Caco-2 (cell line): ENCODE results near the gene FBXO48. TPM values are rescaled to one million over a fixed set of nuclear protein-coding genes. Genes with fewer than 3 reads are reported as not detected.
"Not testable (repeated sequence)": the region's sequence is repeated elsewhere in the genome, so short reads cannot be mapped to it uniquely, and the experiment has no call there.

Experiments
- BruUV-seq: library from RNA; stranded (reverse); fragments of 400-500 nt; replicated peaks from 2 replicates; lab custom pipeline; 2021; lab: Mats Ljungman, UMichigan
- CTCF ChIA-PET: fragments of 300-600 bp; sonication (Branson Sonifier 250); formaldehyde crosslinking; loops from one replicate; lab custom pipeline; 2022; ENCODE audit warnings: antibody characterized with exemption; lab: Charles Lee
- POLR2A ChIA-PET: fragments of 300-600 bp; sonication (Branson Sonifier 250); formaldehyde crosslinking; loops from one replicate; lab custom pipeline; 2022; ENCODE audit warnings: antibody characterized with exemption; lab: Charles Lee
- DNase-seq, 2 experiments: peaks; one replicate each; pipeline versions ENCODE4 v3.0.0 to v3.0.0-alpha.2; 2020 to 2022
- H3K27me3 ChIP-seq: replicated peaks from 2 replicates; pipeline ENCODE4 v1.6.0; 2011; ENCODE audit warnings: low read length; ENCODE audit not compliant: control insufficient read depth, insufficient read depth
- H3K36me3 ChIP-seq: 2 replicates; pipeline ENCODE4 v1.5.1; 2011; ENCODE audit warnings: low read length; ENCODE audit not compliant: control insufficient read depth, insufficient read depth
- H3K4me1 ChIP-seq: fragments of 250-450 bp; sonication (Bioruptor Pico); 2 replicates; pipeline ENCODE4 v1.5.1; 2020; ENCODE audit warnings: mild to moderate bottlenecking
- H3K4me3 ChIP-seq: 2 replicates; pipeline ENCODE4 v1.5.1; 2011; ENCODE audit warnings: low read depth, mild to moderate bottlenecking, control low read depth, low read length
- H3K9me3 ChIP-seq: fragments of 250-450 bp; sonication (Bioruptor Pico); 2 replicates; pipeline ENCODE4 v1.5.1; 2020; ENCODE audit warnings: mild to moderate bottlenecking, moderate library complexity
- H3K27ac Mint-ChIP-seq: one replicate; pipeline ENCODE4 v1.8.0; 2022; ENCODE audit warnings: mixed read lengths; ENCODE audit not compliant: unreplicated experiment
- H3K27me3 Mint-ChIP-seq: one replicate; pipeline ENCODE4 v1.8.0; 2022; ENCODE audit warnings: mixed read lengths; ENCODE audit not compliant: insufficient read depth, unreplicated experiment
- H3K36me3 Mint-ChIP-seq: one replicate; pipeline ENCODE4 v1.8.0; 2022; ENCODE audit warnings: mild to moderate bottlenecking, mixed read lengths; ENCODE audit not compliant: insufficient read depth, unreplicated experiment
- H3K4me1 Mint-ChIP-seq: one replicate; pipeline ENCODE4 v1.8.0; 2022; ENCODE audit warnings: low read depth, mixed read lengths; ENCODE audit not compliant: unreplicated experiment
- H3K4me3 Mint-ChIP-seq: one replicate; pipeline ENCODE4 v1.8.0; 2022; ENCODE audit warnings: mild to moderate bottlenecking, moderate library complexity, mixed read lengths; ENCODE audit not compliant: unreplicated experiment
- H3K9me3 Mint-ChIP-seq: one replicate; pipeline ENCODE4 v1.8.0; 2022; ENCODE audit warnings: mixed read lengths; ENCODE audit not compliant: unreplicated experiment
- intact Hi-C: fragments of 100-400 bp; cut with micrococcal nuclease; formaldehyde crosslinking; loops from one replicate; pipeline ENCODE4 v1.10.0; 2022; ENCODE audit not compliant: unreplicated experiment
- total RNA-seq: library from RNA; stranded (reverse); gene quantifications from 2 replicates; pipeline ENCODE4 v1.2.3, GENCODE V29; 2022
- TF ChIP-seq, protein P1 (sequence below), 2 experiments: fragments of 200-600 bp in 1 of 2; IDR thresholded peaks; 1 replicate in 1 of 2; 2 replicates in 1 of 2; pipeline versions ENCODE4 v1.5.1 to v1.8.0; 2011 to 2022; ENCODE audit warnings: antibody characterized with exemption in 1 of 2, control low read depth in 1 of 2, inconsistent platforms in 1 of 2, low read depth in 1 of 2, low read length in 1 of 2, mild to moderate bottlenecking in 1 of 2, moderate library complexity in 1 of 2; ENCODE audit not compliant: insufficient read depth in 1 of 2, severe bottlenecking in 1 of 2, unreplicated experiment in 1 of 2

FBXO48 gene
- total RNA-seq, 1 experiment from 2014 or later, result 1.2 TPM

DNA sequence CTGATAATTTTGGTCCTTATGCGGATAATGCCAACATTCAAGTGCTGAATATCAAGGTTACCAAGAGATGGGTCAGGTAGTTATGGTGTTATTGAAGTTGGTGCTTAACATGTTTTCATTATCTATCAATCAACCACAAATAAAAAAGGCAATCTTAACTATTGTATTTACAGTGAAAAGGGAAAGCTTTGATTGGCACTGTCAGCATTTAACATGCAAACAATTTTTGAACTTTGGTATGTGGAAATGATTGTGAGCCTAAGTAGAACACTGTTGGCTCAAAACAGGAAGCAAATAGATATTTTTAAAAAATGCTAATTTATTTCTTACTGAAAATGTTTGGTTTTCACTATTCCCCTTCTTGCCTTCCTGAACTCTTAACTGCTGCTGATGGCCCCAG, 22.2 kb upstream of the FBXO48 start:
- POLR2A ChIA-PET, result no interaction called here
- no peak overlapping the region for H3K4me3 Mint-ChIP-seq
- TF ChIP-seq, protein P1, sequence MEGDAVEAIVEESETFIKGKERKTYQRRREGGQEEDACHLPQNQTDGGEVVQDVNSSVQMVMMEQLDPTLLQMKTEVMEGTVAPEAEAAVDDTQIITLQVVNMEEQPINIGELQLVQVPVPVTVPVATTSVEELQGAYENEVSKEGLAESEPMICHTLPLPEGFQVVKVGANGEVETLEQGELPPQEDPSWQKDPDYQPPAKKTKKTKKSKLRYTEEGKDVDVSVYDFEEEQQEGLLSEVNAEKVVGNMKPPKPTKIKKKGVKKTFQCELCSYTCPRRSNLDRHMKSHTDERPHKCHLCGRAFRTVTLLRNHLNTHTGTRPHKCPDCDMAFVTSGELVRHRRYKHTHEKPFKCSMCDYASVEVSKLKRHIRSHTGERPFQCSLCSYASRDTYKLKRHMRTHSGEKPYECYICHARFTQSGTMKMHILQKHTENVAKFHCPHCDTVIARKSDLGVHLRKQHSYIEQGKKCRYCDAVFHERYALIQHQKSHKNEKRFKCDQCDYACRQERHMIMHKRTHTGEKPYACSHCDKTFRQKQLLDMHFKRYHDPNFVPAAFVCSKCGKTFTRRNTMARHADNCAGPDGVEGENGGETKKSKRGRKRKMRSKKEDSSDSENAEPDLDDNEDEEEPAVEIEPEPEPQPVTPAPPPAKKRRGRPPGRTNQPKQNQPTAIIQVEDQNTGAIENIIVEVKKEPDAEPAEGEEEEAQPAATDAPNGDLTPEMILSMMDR (IDR thresholded peaks at IDR 0.05; ENCODE audit: insufficient read depth in 1 of 2, low read depth in 1 of 2, low read length in 1 of 2, severe bottlenecking in 1 of 2, unreplicated experiment in 1 of 2), result no peak
- BruUV-seq, result no TSS peak
- H3K4me3 ChIP-seq, result no peak overlapping the region
- no peaks in the 10 kb centered on the region for H3K27me3 Mint-ChIP-seq
- H3K27me3 ChIP-seq, result no peaks in the 10 kb centered on the region
- no peak for DNase-seq
- no peaks in the 10 kb centered on the region for H3K36me3 Mint-ChIP-seq
- no peaks in the 10 kb centered on the region for H3K4me1 ChIP-seq
- H3K4me1 Mint-ChIP-seq, result no peaks in the 10 kb centered on the region
- no peaks in the 10 kb centered on the region for H3K9me3 ChIP-seq
- CTCF ChIA-PET, result interaction anchor here (0.6 kb wide), 1 partner anchor 106 kb away, joined by 3 read pairs; no protein-coding TSS in a partner anchor
- no peaks in the 10 kb centered on the region for H3K9me3 Mint-ChIP-seq
- intact Hi-C loops, result no loop called here
- no peak overlapping the region for H3K27ac Mint-ChIP-seq
- H3K36me3 ChIP-seq, result no peaks in the 10 kb centered on the region

DNA sequence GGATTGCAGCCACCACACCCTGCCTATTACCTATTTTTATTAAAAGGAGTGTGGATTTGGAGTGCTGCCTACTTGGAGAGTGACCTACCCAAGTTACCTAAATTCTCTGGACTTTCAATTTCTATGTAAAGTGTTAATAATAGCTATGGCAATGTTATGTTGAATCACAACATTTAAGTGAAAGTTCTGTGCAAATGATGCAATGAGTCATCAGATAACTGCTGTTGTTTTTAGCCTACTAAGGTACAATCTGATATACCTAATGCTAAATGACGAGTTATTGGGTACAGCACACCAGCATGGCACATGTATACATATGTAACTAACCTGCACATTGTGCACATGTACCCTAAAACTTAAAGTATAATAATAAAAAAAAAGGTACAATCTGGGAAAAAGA, 21.5 kb upstream of the FBXO48 start:
- H3K4me3 Mint-ChIP-seq, BruUV-seq, H3K4me1 ChIP-seq, H3K27me3 ChIP-seq, H3K27ac Mint-ChIP-seq, H3K9me3 ChIP-seq, H3K4me1 Mint-ChIP-seq, H3K4me3 ChIP-seq, DNase-seq, H3K36me3 ChIP-seq, POLR2A ChIA-PET, H3K36me3 Mint-ChIP-seq, H3K9me3 Mint-ChIP-seq, H3K27me3 Mint-ChIP-seq: not testable (repeated sequence)
- CTCF ChIA-PET, result interaction anchor here (0.6 to 1.4 kb wide), 4 partner anchors 14 to 147 kb away, joined by 3 to 8 read pairs (median 4); no protein-coding TSS in a partner anchor
- intact Hi-C loops, result loop anchor here (1.0 kb wide), 1 partner anchor 107 kb away; no protein-coding TSS in a partner anchor

DNA sequence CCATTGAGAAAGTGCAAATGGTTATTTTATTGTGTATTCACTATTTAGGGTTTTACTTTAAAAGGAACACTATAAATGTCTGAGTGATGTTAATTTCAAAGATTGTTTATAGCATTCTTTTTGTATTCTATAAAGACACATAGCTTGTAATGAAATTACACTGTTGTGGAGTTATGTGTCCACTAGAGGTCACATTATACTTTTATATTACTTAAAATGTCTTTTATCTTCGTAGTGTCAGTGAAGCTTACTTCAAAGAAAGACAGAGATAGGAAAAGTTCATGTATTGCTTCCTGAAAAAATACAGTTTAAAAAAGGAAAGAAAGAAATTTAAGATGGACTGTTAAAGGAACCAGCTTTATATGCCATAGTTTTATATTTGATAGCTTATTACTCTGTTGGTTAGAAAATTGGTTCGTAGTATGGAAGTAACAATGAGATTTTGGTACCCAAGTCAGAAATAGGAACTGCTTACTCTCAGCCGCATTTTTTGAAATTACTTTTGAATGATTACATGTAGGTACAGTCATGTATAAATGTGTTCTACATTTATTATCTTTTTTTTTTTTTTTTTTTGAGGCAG, 20.8 kb upstream of the FBXO48 start:
- Mint-ChIP-seq H3K4me3 (no peak overlapping the region), H3K36me3 (no peaks in the 10 kb centered on the region), H3K4me1 (no peaks in the 10 kb centered on the region), H3K27me3 (no peaks in the 10 kb centered on the region), H3K27ac (no peak overlapping the region), H3K9me3 (no peaks in the 10 kb centered on the region)
- DNase-seq, result no peak
- Histone ChIP-seq H3K27me3 (no peaks in the 10 kb centered on the region), H3K9me3 (no peaks in the 10 kb centered on the region), H3K36me3 (no peaks in the 10 kb centered on the region), H3K4me1 (no peaks in the 10 kb centered on the region), H3K4me3 (no peak overlapping the region)
- TF ChIP-seq, protein P1 (IDR thresholded peaks at IDR 0.05; ENCODE audit: insufficient read depth in 1 of 2, low read depth in 1 of 2, low read length in 1 of 2, severe bottlenecking in 1 of 2, unreplicated experiment in 1 of 2), result peak; percentile 43 to 52
- POLR2A ChIA-PET, result no interaction called here
- CTCF ChIA-PET, result interaction anchor here (0.6 to 1.4 kb wide), 14 partner anchors 13 to 437 kb away, joined by 3 to 18 read pairs (median 6); partner anchors contain the start of genes APLF, FBXO48 and PROKR1
- no TSS peak for BruUV-seq
- intact Hi-C loops, result loop anchor here (1.0 kb wide), 3 partner anchors 107 to 227 kb away; no protein-coding TSS in a partner anchor
